Measurements from ENCODE around the gene ARHGEF28. TPM values are rescaled to one million over a fixed set of nuclear protein-coding genes. Genes with fewer than 3 reads are reported as not detected.

Gene ARHGEF28
- total RNA-seq, 1 donor from 2014 or later = 8.5 TPM

DNA sequence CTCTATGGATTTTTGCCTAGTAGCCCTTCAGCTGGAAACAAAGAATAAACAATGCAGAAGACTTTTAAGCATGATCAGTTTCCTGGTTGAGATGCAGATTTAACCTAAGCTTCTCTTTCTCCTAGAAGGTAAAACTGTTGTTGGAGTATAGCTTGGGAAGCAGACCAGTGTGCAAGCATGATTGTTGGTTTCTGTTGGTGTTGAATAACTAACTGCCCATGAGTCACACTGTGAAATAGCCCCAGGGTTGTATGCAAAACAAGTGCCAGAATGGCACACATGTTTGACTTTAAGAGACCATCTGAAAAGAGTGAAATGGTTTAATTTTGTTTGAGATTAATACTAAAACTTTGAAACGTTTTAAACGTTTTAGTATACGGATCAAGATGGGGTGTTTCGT lies 227.1 kb downstream of the ARHGEF28 start:
- no peak for TF ChIP-seq EZH2 (IDR thresholded peaks at IDR 0.05; ENCODE audit: insufficient read depth, low read length)
- TF ChIP-seq, protein P1, sequence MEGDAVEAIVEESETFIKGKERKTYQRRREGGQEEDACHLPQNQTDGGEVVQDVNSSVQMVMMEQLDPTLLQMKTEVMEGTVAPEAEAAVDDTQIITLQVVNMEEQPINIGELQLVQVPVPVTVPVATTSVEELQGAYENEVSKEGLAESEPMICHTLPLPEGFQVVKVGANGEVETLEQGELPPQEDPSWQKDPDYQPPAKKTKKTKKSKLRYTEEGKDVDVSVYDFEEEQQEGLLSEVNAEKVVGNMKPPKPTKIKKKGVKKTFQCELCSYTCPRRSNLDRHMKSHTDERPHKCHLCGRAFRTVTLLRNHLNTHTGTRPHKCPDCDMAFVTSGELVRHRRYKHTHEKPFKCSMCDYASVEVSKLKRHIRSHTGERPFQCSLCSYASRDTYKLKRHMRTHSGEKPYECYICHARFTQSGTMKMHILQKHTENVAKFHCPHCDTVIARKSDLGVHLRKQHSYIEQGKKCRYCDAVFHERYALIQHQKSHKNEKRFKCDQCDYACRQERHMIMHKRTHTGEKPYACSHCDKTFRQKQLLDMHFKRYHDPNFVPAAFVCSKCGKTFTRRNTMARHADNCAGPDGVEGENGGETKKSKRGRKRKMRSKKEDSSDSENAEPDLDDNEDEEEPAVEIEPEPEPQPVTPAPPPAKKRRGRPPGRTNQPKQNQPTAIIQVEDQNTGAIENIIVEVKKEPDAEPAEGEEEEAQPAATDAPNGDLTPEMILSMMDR (IDR thresholded peaks at IDR 0.05; ENCODE audit: insufficient read depth, low read depth, low read length) = no peak
- peaks cover 6% of the 10 kb centered on the region for H3K4me1 Mint-ChIP-seq (ENCODE audit: low read depth, unreplicated experiment)
- H3K27me3 ChIP-seq (ENCODE audit: insufficient read depth, low read length) = no peaks in the 10 kb centered on the region
- H3K4me1 ChIP-seq (ENCODE audit: insufficient read depth, low read length) = no peaks in the 10 kb centered on the region
- no peaks in the 10 kb centered on the region for H3K9me3 Mint-ChIP-seq (ENCODE audit: unreplicated experiment)
- no peak overlapping the region for H3K4me3 Mint-ChIP-seq (ENCODE audit: unreplicated experiment)
- H3K4me3 ChIP-seq (ENCODE audit: insufficient read depth, low read depth, low read length) = no peak overlapping the region
- no peak overlapping the region for H2AFZ ChIP-seq (ENCODE audit: low read depth, low read length)
- H3K9ac ChIP-seq (ENCODE audit: low read length) = no peak overlapping the region
- no peaks in the 10 kb centered on the region for H3K9me3 ChIP-seq (ENCODE audit: insufficient read depth, low read depth, low read length)
- H4K20me1 ChIP-seq (ENCODE audit: insufficient read depth, low read length) = no peaks in the 10 kb centered on the region
- no peak overlapping the region for H3K27ac Mint-ChIP-seq (ENCODE audit: unreplicated experiment)
- H3K36me3 Mint-ChIP-seq (ENCODE audit: low read depth, unreplicated experiment) = no peaks in the 10 kb centered on the region
- FAIRE-seq (peak; percentile 43), DNase-seq (ENCODE audit: low read depth) (peak; percentile 12)
- no peaks in the 10 kb centered on the region for H3K79me2 ChIP-seq (ENCODE audit: insufficient read depth, low read length)
- H3K36me3 ChIP-seq (ENCODE audit: insufficient read depth, low read length) = peaks cover 6% of the 10 kb centered on the region
- no peak overlapping the region for H3K4me2 ChIP-seq (ENCODE audit: low read length)
- no peaks in the 10 kb centered on the region for H3K27me3 Mint-ChIP-seq (ENCODE audit: low read depth, unreplicated experiment)
- no peak overlapping the region for H3K27ac ChIP-seq (ENCODE audit: low read depth, low read length)

DNA sequence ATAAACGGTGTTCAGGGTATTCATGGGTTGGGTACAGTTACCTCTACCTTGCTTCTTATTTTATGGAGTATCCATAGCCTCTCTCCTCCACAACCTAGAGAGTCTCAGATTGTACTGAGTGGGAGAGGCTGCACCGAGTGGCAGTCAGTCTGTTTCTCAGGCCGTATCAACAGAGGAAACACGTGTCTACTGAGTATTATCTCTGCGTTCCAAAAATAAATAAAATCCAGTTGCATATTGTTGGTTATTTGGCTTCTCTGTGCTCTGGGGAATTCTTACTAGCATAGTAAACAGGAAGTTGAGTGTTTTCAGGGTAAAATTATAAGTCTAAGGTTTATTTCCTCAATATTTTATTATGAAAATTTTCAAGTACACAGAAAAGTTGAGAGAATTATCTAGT lies 231.0 kb downstream of the ARHGEF28 start:
- TF ChIP-seq, protein P1 (IDR thresholded peaks at IDR 0.05; ENCODE audit: insufficient read depth, low read depth, low read length) = no peak
- TF ChIP-seq EZH2 (IDR thresholded peaks at IDR 0.05; ENCODE audit: insufficient read depth, low read length) = no peak
- Mint-ChIP-seq H3K36me3 (ENCODE audit: low read depth, unreplicated experiment) (peaks cover 6% of the 10 kb centered on the region), H3K27me3 (ENCODE audit: low read depth, unreplicated experiment) (peaks cover 2% of the 10 kb centered on the region), H3K4me3 (ENCODE audit: unreplicated experiment) (no peak overlapping the region), H3K9me3 (ENCODE audit: unreplicated experiment) (no peaks in the 10 kb centered on the region), H3K27ac (ENCODE audit: unreplicated experiment) (no peak overlapping the region), H3K4me1 (ENCODE audit: low read depth, unreplicated experiment) (peaks cover 6% of the 10 kb centered on the region)
- Histone ChIP-seq H3K27me3 (ENCODE audit: insufficient read depth, low read length) (no peaks in the 10 kb centered on the region), H3K4me2 (ENCODE audit: low read length) (no peak overlapping the region), H3K4me1 (ENCODE audit: insufficient read depth, low read length) (no peaks in the 10 kb centered on the region), H3K4me3 (ENCODE audit: insufficient read depth, low read depth, low read length) (no peak overlapping the region), H4K20me1 (ENCODE audit: insufficient read depth, low read length) (no peaks in the 10 kb centered on the region), H3K9me3 (ENCODE audit: insufficient read depth, low read depth, low read length) (no peaks in the 10 kb centered on the region), H3K27ac (ENCODE audit: low read depth, low read length) (no peak overlapping the region), H3K79me2 (ENCODE audit: insufficient read depth, low read length) (no peaks in the 10 kb centered on the region), H3K36me3 (ENCODE audit: insufficient read depth, low read length) (peaks cover 13% of the 10 kb centered on the region), H3K9ac (ENCODE audit: low read length) (no peak overlapping the region), H2AFZ (ENCODE audit: low read depth, low read length) (no peak overlapping the region)
- DNase-seq (ENCODE audit: low read depth) (no peak), FAIRE-seq (no peak)

DNA sequence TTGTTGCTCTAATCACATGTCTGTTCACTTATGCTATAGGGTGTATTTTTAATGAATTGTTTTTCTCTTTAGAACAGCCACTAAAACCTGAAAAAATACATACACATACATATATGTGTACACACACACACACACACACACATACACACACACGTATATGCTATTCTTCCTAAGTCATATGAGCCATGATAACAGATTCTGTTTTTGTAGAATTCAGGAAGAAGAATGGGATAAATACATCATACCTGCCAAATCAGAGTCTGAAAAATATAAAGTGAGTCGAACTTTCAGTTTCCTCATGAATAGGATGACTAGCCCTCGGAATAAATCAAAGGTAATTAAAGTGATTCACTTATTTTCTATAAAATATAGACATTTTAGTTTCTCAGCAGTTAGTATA lies 231.4 kb downstream of the ARHGEF28 start:
- H3K9ac ChIP-seq (ENCODE audit: low read length) = no peak overlapping the region
- no peak overlapping the region for H3K4me3 Mint-ChIP-seq (ENCODE audit: unreplicated experiment)
- H3K36me3 ChIP-seq (ENCODE audit: insufficient read depth, low read length) = peaks cover 10% of the 10 kb centered on the region
- TF ChIP-seq, protein P1 (IDR thresholded peaks at IDR 0.05; ENCODE audit: insufficient read depth, low read depth, low read length) = no peak
- TF ChIP-seq EZH2 (IDR thresholded peaks at IDR 0.05; ENCODE audit: insufficient read depth, low read length) = no peak
- no peak for DNase-seq (ENCODE audit: low read depth)
- H3K4me2 ChIP-seq (ENCODE audit: low read length) = no peak overlapping the region
- no peaks in the 10 kb centered on the region for H3K4me1 ChIP-seq (ENCODE audit: insufficient read depth, low read length)
- H2AFZ ChIP-seq (ENCODE audit: low read depth, low read length) = no peak overlapping the region
- no peaks in the 10 kb centered on the region for H4K20me1 ChIP-seq (ENCODE audit: insufficient read depth, low read length)
- H3K27ac Mint-ChIP-seq (ENCODE audit: unreplicated experiment) = no peak overlapping the region
- no peak overlapping the region for H3K4me3 ChIP-seq (ENCODE audit: insufficient read depth, low read depth, low read length)
- peaks cover 6% of the 10 kb centered on the region for H3K36me3 Mint-ChIP-seq (ENCODE audit: low read depth, unreplicated experiment)
- no peaks in the 10 kb centered on the region for H3K9me3 ChIP-seq (ENCODE audit: insufficient read depth, low read depth, low read length)
- no peak for FAIRE-seq
- H3K27me3 Mint-ChIP-seq (ENCODE audit: low read depth, unreplicated experiment) = peaks cover 2% of the 10 kb centered on the region
- H3K4me1 Mint-ChIP-seq (ENCODE audit: low read depth, unreplicated experiment) = peaks cover 6% of the 10 kb centered on the region
- no peaks in the 10 kb centered on the region for H3K9me3 Mint-ChIP-seq (ENCODE audit: unreplicated experiment)
- no peaks in the 10 kb centered on the region for H3K27me3 ChIP-seq (ENCODE audit: insufficient read depth, low read length)
- H3K27ac ChIP-seq (ENCODE audit: low read depth, low read length) = no peak overlapping the region
- H3K79me2 ChIP-seq (ENCODE audit: insufficient read depth, low read length) = no peaks in the 10 kb centered on the region
